ENCODE measurements around the gene PIGX.
"Not testable (repeated sequence)": the region's sequence is repeated elsewhere in the genome, so short reads cannot be mapped to it uniquely, and the experiment has no call there.

The PIGX gene

GRCh38 chr3:196706327-196706726, 5.8 kb upstream of the PIGX start:
- DNase-seq = no peak

GRCh38 chr3:196706731-196707130, 5.4 kb upstream of the PIGX start:
- DNase-seq = no peak

GRCh38 chr3:196707566-196707965, 4.6 kb upstream of the PIGX start:
- no peak for DNase-seq

GRCh38 chr3:196708467-196708866, 3.7 kb upstream of the PIGX start:
- DNase-seq = no peak

- no peak for DNase-seq
These were observed 587 bp downstream of the PIGX start for GRCh38 chr3:196712514-196713413.

GRCh38 chr3:196717162-196717561, 5.0 kb downstream of the PIGX start:
- DNase-seq = not testable (repeated sequence)

GRCh38 chr3:196721097-196721496, 8.9 kb downstream of the PIGX start:
- DNase-seq = no peak

- DNase-seq = peak; percentile 44
These were observed 14.9 kb downstream of the PIGX start for GRCh38 chr3:196726788-196727675.

GRCh38 chr3:196735751-196736150, 23.6 kb downstream of the PIGX start:
- no peak for DNase-seq

GRCh38 chr3:196736670-196737374, 24.6 kb downstream of the PIGX start:
- no peak for DNase-seq

GRCh38 chr3:196737655-196738054, 25.5 kb downstream of the PIGX start:
- DNase-seq = no peak

GRCh38 chr3:196739671-196740480, 27.7 kb downstream of the PIGX start, which contains the start of gene PAK2:
Gene PAK2 (plus strand): TSS chr3:196739857. CDS start chr3:196782647, 42,790 bp downstream.
- DNase-seq = peak; percentile 93

- peak; percentile 60 for DNase-seq
These were observed 28.5 kb downstream of the PIGX start for GRCh38 chr3:196740481-196741248.

- no peak for DNase-seq
These were observed 29.2 kb downstream of the PIGX start for GRCh38 chr3:196741249-196741889.

GRCh38 chr3:196743569-196743968, 31.4 kb downstream of the PIGX start:
- DNase-seq = not testable (repeated sequence)

- no peak for DNase-seq
These were observed 36.9 kb downstream of the PIGX start for GRCh38 chr3:196749125-196749524.

GRCh38 chr3:196753201-196753600, 41.0 kb downstream of the PIGX start:
- no peak for DNase-seq

GRCh38 chr3:196754091-196754981, 42.2 kb downstream of the PIGX start:
- DNase-seq = no peak

- DNase-seq = no peak
These were observed 44.6 kb downstream of the PIGX start for GRCh38 chr3:196756732-196757131.

Data from CD4-positive, alpha-beta T cell treated with Interleukin-12 subunit alpha and Interleukin-12 subunit beta, for 1 hour (primary cell).